Measurements from ENCODE around the gene MRM3.
A peak's percentile ranks its signal among the peaks of the same experiment; 100 is the strongest.
"Not testable (repeated sequence)": the region's sequence is repeated elsewhere in the genome, so short reads cannot be mapped to it uniquely, and the experiment has no call there.

The MRM3 gene

GRCh38 chr17:828761-829160 is 46.6 kb downstream of the MRM3 start:
- DNase-seq, result no peak

GRCh38 chr17:829614-830013 is 47.5 kb downstream of the MRM3 start:
- DNase-seq, result not testable (repeated sequence)

GRCh38 chr17:830381-830780 is 48.2 kb downstream of the MRM3 start:
- DNase-seq, result no peak

- no peak for DNase-seq
Observed at GRCh38 chr17:830950-831349, 48.8 kb downstream of the MRM3 start.

- DNase-seq, result no peak
Observed at GRCh38 chr17:834136-834535, 52.0 kb downstream of the MRM3 start.

GRCh38 chr17:835263-835662 is 53.1 kb downstream of the MRM3 start:
- DNase-seq, result peak; percentile 96

- not testable (repeated sequence) for DNase-seq
Observed at GRCh38 chr17:835721-836120, 53.6 kb downstream of the MRM3 start.

GRCh38 chr17:836151-836550 is 54.0 kb downstream of the MRM3 start:
- peak; percentile 73 for DNase-seq

- DNase-seq, result no peak
Observed at GRCh38 chr17:838486-838885, 56.3 kb downstream of the MRM3 start.

GRCh38 chr17:841313-841712 is 59.2 kb downstream of the MRM3 start:
- no peak for DNase-seq
